K562 (cell line): ENCODE results near the gene ACHE. TPM values are rescaled to one million over a fixed set of nuclear protein-coding genes. Genes with fewer than 3 reads are reported as not detected.

Experiments
- ATAC-seq: fragments of 200-7000 bp; cut with Tn5 transposase; 3 replicates; pipeline ENCODE4 v1.9.1; 2020; ENCODE audit warnings: moderate library complexity
- BruUV-seq: library from RNA; stranded (reverse); fragments of 400-500 nt; replicated peaks from 2 replicates; lab custom pipeline; 2021; lab: Mats Ljungman, UMichigan
- CTCF ChIA-PET: fragments of 300-600 bp; formaldehyde crosslinking; extraction: SDS; loops from one replicate; lab custom pipeline; 2021; ENCODE audit warnings: low intra/inter-chr PET ratio; lab: Yijun Ruan, JAX
- POLR2A ChIA-PET: fragments of 300-600, 350-650 bp; sonication (Branson Sonifier 250); formaldehyde crosslinking; extraction: SDS; loops from one replicate; lab custom pipeline; 2021; ENCODE audit warnings: antibody characterized with exemption, inconsistent platforms; lab: Yijun Ruan, JAX
- DNase-seq, 4 experiments: peaks; one replicate each; pipeline versions ENCODE4 v3.0.0 to v3.0.0-alpha.2; 2011 to 2018; ENCODE audit warnings: low spot score in 3 of 4, mixed read lengths in 3 of 4; ENCODE audit errors: extremely low read depth in 1 of 4
- FAIRE-seq: peaks from 2 replicates; lab custom pipeline; 2011; peaks lifted over from hg19 to GRCh38; lab: Jason Lieb, UNC
- H2AFZ ChIP-seq: 2 replicates; pipeline ENCODE4 v1.6.0; 2011; ENCODE audit warnings: low read depth, low read length, control low read depth, inconsistent platforms
- H3K27ac ChIP-seq: fragments of 200-600 bp; 3 replicates; pipeline ENCODE4 v1.8.0; 2011; ENCODE audit warnings: low read depth, mild to moderate bottlenecking, control low read depth, inconsistent platforms, low read length, moderate library complexity, mixed read lengths; ENCODE audit errors: extremely low read depth
- H3K27me3 ChIP-seq, 2 experiments: fragments of 300-600 bp in 1 of 2; 2 replicates in 1 of 2; 3 replicates in 1 of 2; pipeline versions ENCODE4 v1.6.0 to v1.8.0; 2011; ENCODE audit warnings: inconsistent platforms in 2 of 2, low read length in 2 of 2, mild to moderate bottlenecking in 1 of 2, mixed read lengths in 1 of 2, moderate library complexity in 1 of 2; ENCODE audit not compliant: control insufficient read depth in 2 of 2, insufficient read depth in 2 of 2
- H3K36me3 ChIP-seq: fragments of 300-600 bp; 3 replicates; pipeline ENCODE4 v1.8.0; 2011; ENCODE audit warnings: mild to moderate bottlenecking, low read length, inconsistent platforms; ENCODE audit not compliant: control insufficient read depth, insufficient read depth
- H3K4me1 ChIP-seq, 2 experiments: fragments of 200-600 bp in 1 of 2; replicated peaks in 1 of 2; 2 replicates in 1 of 2; 3 replicates in 1 of 2; pipeline versions ENCODE4 v1.5.1 to v1.8.0; 2011; ENCODE audit warnings: inconsistent platforms in 2 of 2, low read length in 2 of 2, mild to moderate bottlenecking in 1 of 2, mixed read lengths in 1 of 2, moderate library complexity in 1 of 2; ENCODE audit not compliant: control insufficient read depth in 2 of 2, insufficient read depth in 2 of 2
- H3K4me2 ChIP-seq: 2 replicates; pipeline ENCODE4 v1.6.1; 2011; ENCODE audit warnings: low read length, control low read depth, inconsistent platforms, mixed read lengths; ENCODE audit not compliant: insufficient read depth
- H3K4me3 ChIP-seq: fragments of 200-600 bp; sonication (generic), shearing (Covaris generic); 2 replicates; pipeline ENCODE4 v1.5.1; 2016; ENCODE audit warnings: control low read depth, inconsistent platforms
- H3K79me2 ChIP-seq: fragments of 200-600 bp; 3 replicates; pipeline ENCODE4 v1.8.0; 2011; ENCODE audit warnings: low read length, inconsistent platforms; ENCODE audit not compliant: control insufficient read depth, insufficient read depth
- H3K9ac ChIP-seq, 2 experiments: 2 replicates each; pipeline versions ENCODE4 v1.6.0 to v1.6.1; 2011; ENCODE audit warnings: low read depth in 2 of 2, low read length in 2 of 2, control low read depth in 1 of 2, inconsistent platforms in 1 of 2, mild to moderate bottlenecking in 1 of 2, mixed read lengths in 1 of 2; ENCODE audit not compliant: insufficient read depth in 1 of 2
- H3K9me1 ChIP-seq: one replicate; pipeline ENCODE4 v1.6.0; 2011; ENCODE audit warnings: inconsistent platforms, mild to moderate bottlenecking, low read length, moderate library complexity; ENCODE audit not compliant: control insufficient read depth, insufficient read depth
- H3K9me3 ChIP-seq: replicated peaks from 2 replicates; pipeline ENCODE4 v1.5.1; 2011; ENCODE audit warnings: low read depth, low read length, inconsistent platforms; ENCODE audit not compliant: control insufficient read depth, insufficient read depth
- H4K20me1 ChIP-seq: replicated peaks from 2 replicates; pipeline ENCODE4 v1.6.1; 2011; ENCODE audit warnings: low read length, inconsistent platforms, mixed read lengths; ENCODE audit not compliant: control insufficient read depth, insufficient read depth
- BCOR ChIP-seq: fragments of 450-650 bp; IDR thresholded peaks from 2 replicates; pipeline ENCODE4 v1.6.1; 2016
- CBX2 ChIP-seq: fragments of 200-600 bp; sonication (generic); IDR thresholded peaks from one replicate; pipeline ENCODE4 v1.6.1; 2012; ENCODE audit warnings: mild to moderate bottlenecking, low read length, inconsistent platforms; ENCODE audit not compliant: insufficient read depth, poor library complexity, severe bottlenecking
- CREBBP ChIP-seq: IDR thresholded peaks from one replicate; pipeline ENCODE4 v1.6.1; 2012; ENCODE audit warnings: low read depth, mild to moderate bottlenecking, control low read depth, inconsistent platforms, low read length
- DMBX1 ChIP-seq: fragments of 250-450 bp; sonication (Bioruptor Pico); IDR thresholded peaks from 2 replicates; pipeline ENCODE4 v1.8.0; 2022; ENCODE audit warnings: inconsistent platforms, mild to moderate bottlenecking, moderate library complexity, borderline replicate concordance
- E2F6 ChIP-seq, 2 experiments: IDR thresholded peaks; 2 replicates each; pipeline ENCODE4 v1.6.1; 2011; ENCODE audit warnings: borderline replicate concordance in 1 of 2, control low read depth in 1 of 2, low read depth in 1 of 2, low read length in 1 of 2, mild to moderate bottlenecking in 1 of 2, mixed read lengths in 1 of 2, moderate library complexity in 1 of 2; ENCODE audit not compliant: insufficient read depth in 1 of 2, insufficient read length in 1 of 2, poor library complexity in 1 of 2, severe bottlenecking in 1 of 2; ENCODE audit errors: extremely low read depth in 1 of 2
- GTF2A2 ChIP-seq: IDR thresholded peaks from 2 replicates; pipeline ENCODE4 v1.6.1; 2016; ENCODE audit warnings: mild to moderate bottlenecking, missing genetic modification characterization, missing compliant biosample characterization
- KDM1A ChIP-seq, 2 experiments: fragments of 450-650 bp; IDR thresholded peaks; 2 replicates each; pipeline ENCODE4 v1.6.1; 2016; ENCODE audit warnings: mild to moderate bottlenecking in 2 of 2
- MCM5 ChIP-seq: fragments of 450-650 bp; IDR thresholded peaks from 2 replicates; pipeline ENCODE4 v1.6.1; 2016; ENCODE audit warnings: low read depth
- SAFB2 ChIP-seq: fragments of 200-400 bp; formaldehyde crosslinking; IDR thresholded peaks from 2 replicates; pipeline ENCODE4 v1.6.1; 2018; ENCODE audit warnings: borderline replicate concordance, low read length, low read depth, moderate library complexity; ENCODE audit not compliant: severe bottlenecking
- SAP30 ChIP-seq: fragments of 200-600 bp; sonication (generic); IDR thresholded peaks from 2 replicates; pipeline ENCODE4 v1.6.1; 2012; ENCODE audit warnings: borderline replicate concordance, low read depth, mild to moderate bottlenecking, moderate library complexity, low read length, control low read depth, inconsistent platforms; ENCODE audit not compliant: insufficient read depth, poor library complexity, severe bottlenecking
- SIN3A ChIP-seq, 2 experiments: fragments of 150-350 bp in 1 of 2; IDR thresholded peaks; 2 replicates each; pipeline ENCODE4 v1.6.1; 2011 to 2016; ENCODE audit warnings: borderline replicate concordance in 2 of 2, low read depth in 2 of 2, low read length in 2 of 2, mild to moderate bottlenecking in 2 of 2, moderate library complexity in 2 of 2; ENCODE audit not compliant: control insufficient read depth in 1 of 2
- TFAM ChIP-seq: fragments of 250-450 bp; sonication (Bioruptor Pico); conservative IDR thresholded peaks from 2 replicates; pipeline ENCODE4 v1.5.0; 2021; ENCODE audit warnings: mild to moderate bottlenecking, moderate library complexity
- TRIM28 ChIP-seq: fragments of 450-650 bp; IDR thresholded peaks from 2 replicates; pipeline ENCODE4 v1.6.1; 2017
- YBX1 ChIP-seq: fragments of 450-650 bp; IDR thresholded peaks from 2 replicates; pipeline ENCODE4 v1.7.1; 2016; ENCODE audit warnings: mild to moderate bottlenecking
- ZC3H11A ChIP-seq: IDR thresholded peaks from 2 replicates; pipeline ENCODE4 v1.6.1; 2012; ENCODE audit warnings: low read depth, low read length, improper control_type of control experiment
- ZNF12 ChIP-seq: sonication (generic); formaldehyde crosslinking; IDR thresholded peaks from 2 replicates; pipeline ENCODE4 v1.4.0; 2020; ENCODE audit warnings: mild to moderate bottlenecking, missing genetic modification reagents
- ZNF133 ChIP-seq: fragments of 250-450 bp; sonication (Bioruptor Pico); IDR thresholded peaks from 2 replicates; pipeline ENCODE4 v1.4.0; 2020; ENCODE audit warnings: mild to moderate bottlenecking
- ZNF174 ChIP-seq: fragments of 250-450 bp; sonication (Bioruptor Pico); IDR thresholded peaks from 2 replicates; pipeline ENCODE4 v1.4.0; 2020; ENCODE audit warnings: mild to moderate bottlenecking
- ZNF253 ChIP-seq: fragments of 250-450 bp; sonication (Bioruptor Pico); conservative IDR thresholded peaks from 2 replicates; pipeline ENCODE4 v1.6.1; 2021; ENCODE audit warnings: mild to moderate bottlenecking
- ZNF398 ChIP-seq: fragments of 250-450 bp; sonication (Bioruptor Pico); IDR thresholded peaks from 2 replicates; pipeline ENCODE4 v1.8.0; 2021; ENCODE audit warnings: moderate library complexity, mild to moderate bottlenecking, inconsistent platforms
- WGBS: fragments of 100-300 bp; shearing (Covaris generic); methylation state at CpG from one replicate; pipeline ENCODE4 v1.1.6; 2016; ENCODE audit warnings: low coverage, mixed read lengths; ENCODE audit not compliant: insufficient coverage; ENCODE audit errors: missing lambda C conversion rate; 5-methylcytosine and 5-hydroxymethylcytosine counted together
- in situ Hi-C: fragments of 300-500 bp; cut with MboI; formaldehyde crosslinking; loops from 4 replicates; pipeline ENCODE4 v1.15.0; 2018; ENCODE audit warnings: inconsistent platforms, mixed read lengths
- intact Hi-C: fragments of 100-400 bp; cut with micrococcal nuclease; formaldehyde crosslinking; loops from 2 replicates; pipeline ENCODE4 v1.14.2; 2022
- polyA plus RNA-seq, 8 experiments: library from polyadenylated mRNA; depleted of rRNA in 4 of 8; stranded (reverse) in 5 of 8; unstranded in 3 of 8; fragments of >200 nt; fragmentation: Nextera tagmentation in 2 of 8; fragmentation: Illumina TruSeq in 1 of 8; extraction: Ambion mirVana in 2 of 8; extraction: Trizol in 1 of 8; gene quantifications; 2 replicates each; pipeline versions ENCODE4 v1.2.1 to v1.2.3, GENCODE V29; 2011 to 2014; ENCODE audit warnings: inconsistent platforms in 1 of 8, missing spikeins in 1 of 8
- total RNA-seq, 7 experiments: library from RNA; depleted of rRNA in 6 of 7; stranded (reverse); fragments of >200 nt in 6 of 7; fragmentation: Illumina TruSeq in 2 of 7; extraction: Trizol in 2 of 7; gene quantifications; 2 replicates each; pipeline versions ENCODE4 v1.2.1 to v1.2.3, GENCODE V29; 2011 to 2021; ENCODE audit warnings: low replicate concordance in 1 of 7

ACHE gene
- total and polyA plus RNA-seq, 9 of the 15 experiments (the other 6 are each of a cell fraction or from before 2014, with no cell fraction given) = 0.04 to 8.8 (median 1.9) TPM

GRCh38 chr7:100895701-100895955 lies at the start of gene ACHE (continued):
- no peak for TF ChIP-seq E2F6 (IDR thresholded peaks at IDR 0.05; ENCODE audit: borderline replicate concordance in 1 of 2, extremely low read depth in 1 of 2, insufficient read depth in 1 of 2, insufficient read length in 1 of 2, low read depth in 1 of 2, low read length in 1 of 2, poor library complexity in 1 of 2, severe bottlenecking in 1 of 2)
- TF ChIP-seq ZNF174 = no peak
- 0 out of 4 replicates have a peak, but pooled peaks of 1 of the 2 experiments have one; percentile 43 for TF ChIP-seq SIN3A (IDR thresholded peaks at IDR 0.05; ENCODE audit: borderline replicate concordance in 2 of 2, control insufficient read depth in 1 of 2, low read depth in 2 of 2, low read length in 2 of 2)
- TF ChIP-seq SAFB2 = no peak

- no peak for DNase-seq
- H3K79me2 ChIP-seq = no peaks in the 10 kb centered on the region
- intact Hi-C loops (no loop called here), in situ Hi-C loops (no loop called here)
- H4K20me1 ChIP-seq = 0 out of 2 replicates have a peak, but pooled peaks cover 2% of the 10 kb centered on the region
- H3K9me3 ChIP-seq = peaks cover 2% of the 10 kb centered on the region; the same call in 1 of the 2 replicates
- peaks cover 8 to 19% of the 10 kb centered on the region in 2 experiments; a peak in 4 of 5 replicates for H3K27me3 ChIP-seq
- H3K4me1 ChIP-seq = peaks cover 0 to 6% of the 10 kb centered on the region in 2 experiments; a peak in 2 of 5 replicates
- H3K9ac ChIP-seq = no peak overlapping the region
- POLR2A ChIA-PET = interaction anchor here (0.6 to 0.7 kb wide), 3 partner anchors 9 to 122 kb away, joined by 3 read pairs; no protein-coding TSS in a partner anchor
- no peaks in the 10 kb centered on the region for H3K36me3 ChIP-seq
- CTCF ChIA-PET = no interaction called here
- H3K4me3 ChIP-seq = no peak overlapping the region
- H3K4me2 ChIP-seq = no peak overlapping the region
- no peaks in the 10 kb centered on the region for H3K9me1 ChIP-seq
- FAIRE-seq = no peak
- no TSS peak for BruUV-seq
- WGBS = 8% methylated on average over 4 of the region's 4 CpGs
- no peak for ATAC-seq
- H2AFZ ChIP-seq = no peak overlapping the region
- H3K27ac ChIP-seq = no peak overlapping the region
- 0 out of 4 replicates have a peak, but pooled peaks of 1 of the 2 experiments have one; percentile 18 for TF ChIP-seq KDM1A (IDR thresholded peaks at IDR 0.05)
- no peak for TF ChIP-seq DMBX1
- peak; percentile 44; the same call in 1 of the 2 replicates for TF ChIP-seq TRIM28
- peak; percentile 81 for TF ChIP-seq BCOR
- TF ChIP-seq ZC3H11A = no peak
- TF ChIP-seq ZNF12 (CRISPR knock-in tag) = peak; percentile 97
- TF ChIP-seq GTF2A2 (tag) = no peak
- no peak for TF ChIP-seq MCM5
- no peak for TF ChIP-seq ZNF133 (CRISPR knock-in tag)
- no peak for TF ChIP-seq ZNF253 (CRISPR knock-in tag)
- TF ChIP-seq ZNF398 (CRISPR knock-in tag) = no peak
- no peak for TF ChIP-seq SAP30
- TF ChIP-seq YBX1 = no peak
- no peak for TF ChIP-seq CBX2
- no peak for TF ChIP-seq TFAM (CRISPR knock-in tag)
- TF ChIP-seq CREBBP = no peak
These were observed 48.5 kb upstream of the ACHE start for GRCh38 chr7:100944138-100944537.
